Measurements from ENCODE around the gene GCLC.

GCLC gene

DNA sequence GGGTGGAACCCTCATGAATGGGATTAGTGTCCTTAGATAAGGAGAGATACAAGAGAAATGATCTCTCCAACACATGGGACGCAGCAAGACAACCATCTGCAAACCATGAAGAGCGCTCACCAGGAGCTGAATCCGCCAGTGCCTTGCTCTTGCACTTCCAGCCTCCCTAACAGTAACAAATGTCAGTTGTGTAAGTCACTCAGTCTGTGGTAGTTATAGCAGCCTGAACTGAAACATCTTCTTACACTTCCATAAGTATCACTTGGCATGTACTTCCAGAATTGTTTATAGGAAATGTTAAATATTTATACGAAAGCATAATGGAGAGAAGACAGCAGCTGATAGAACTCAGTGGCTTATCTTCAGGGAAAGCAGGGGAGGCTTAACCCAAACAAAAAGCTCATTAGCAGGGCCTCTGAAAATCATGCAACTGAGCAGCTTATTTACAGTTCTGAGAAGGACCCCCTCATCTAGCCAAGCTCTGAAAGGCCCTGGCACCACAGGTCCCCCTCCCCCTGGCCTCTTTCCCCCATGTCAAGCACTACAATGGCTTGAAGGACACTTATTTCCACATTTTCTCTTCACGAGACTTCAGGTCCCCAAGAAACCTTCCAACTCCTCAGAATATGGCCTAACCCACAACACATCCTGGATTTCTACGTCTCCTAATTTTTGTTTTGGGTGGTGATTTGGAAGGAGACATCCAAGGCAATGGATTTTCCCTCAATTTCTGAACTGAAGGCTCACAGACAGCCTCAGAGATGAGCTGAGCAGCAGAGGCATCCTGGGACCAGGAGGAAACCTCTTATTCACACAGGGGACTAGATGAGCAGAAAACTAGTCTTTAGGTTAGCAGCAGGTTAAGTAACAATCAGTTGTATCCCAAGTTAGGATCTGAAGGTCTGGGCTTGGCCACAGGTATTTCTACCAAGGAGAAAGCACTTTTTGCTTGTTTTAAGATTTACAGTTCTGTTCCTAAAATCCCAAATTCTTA, 49.1 kb downstream of the GCLC start:
- peak overlapping the region in 1 of 2 experiments; percentile 7 for H3K4ac ChIP-seq (ENCODE audit: low read depth in 1 of 2, low read length in 2 of 2)
- WGBS: 34% methylated on average over 4 of the region's 6 CpGs
- peak overlapping the region; percentile 80 for H2BK12ac ChIP-seq (ENCODE audit: low read length in 2 of 2)
- no peak overlapping the region for H2BK15ac ChIP-seq (ENCODE audit: low read depth, poor library complexity, severe bottlenecking)
- no peak overlapping the region for H4K91ac ChIP-seq (ENCODE audit: low read length)
- H3K9ac ChIP-seq (ENCODE audit: low read length): no peak overlapping the region
- no peak overlapping the region for H3K14ac ChIP-seq (ENCODE audit: low read length in 2 of 2)
- H2AFZ ChIP-seq (ENCODE audit: low read depth, low read length): no peak overlapping the region
- peak overlapping the region; percentile 92 for H3K27ac ChIP-seq (ENCODE audit: low read length, poor library complexity, severe bottlenecking)
- no peak overlapping the region for H3K4me2 ChIP-seq (ENCODE audit: low read length, poor library complexity, severe bottlenecking)
- H3K4me1 ChIP-seq (ENCODE audit: control insufficient read depth, insufficient read depth, low read depth, low read length): peaks cover 4% of the 10 kb centered on the region
- peak; percentile 85 for DNase-seq
- H3K27me3 ChIP-seq (ENCODE audit: control insufficient read depth in 1 of 2, insufficient read depth in 1 of 2, low read length in 2 of 2): no peaks in the 10 kb centered on the region
- H3K23ac ChIP-seq (ENCODE audit: low read length in 2 of 2): no peak overlapping the region
- H3K79me1 ChIP-seq (replicated peaks; ENCODE audit: low read length, poor library complexity, severe bottlenecking): no peaks in the 10 kb centered on the region
- no peak overlapping the region for H3K4me3 ChIP-seq (ENCODE audit: insufficient read depth in 1 of 2, low read depth in 1 of 2, low read length in 2 of 2)
- no peak overlapping the region for H4K8ac ChIP-seq (ENCODE audit: low read length)
- peaks cover 8 to 25% of the 10 kb centered on the region in 2 experiments for H3K36me3 ChIP-seq (ENCODE audit: control insufficient read depth in 1 of 2, insufficient read depth in 2 of 2, low read depth in 1 of 2, low read length in 2 of 2)
- peak overlapping the region in 1 of 2 experiments; percentile 11 for H3K18ac ChIP-seq (ENCODE audit: low read depth in 1 of 2, low read length in 2 of 2)
- no peak overlapping the region for H2BK120ac ChIP-seq (ENCODE audit: low read depth, low read length)
- H2BK5ac ChIP-seq (ENCODE audit: low read depth, low read length, poor library complexity, severe bottlenecking): no peak overlapping the region
- H2AK5ac ChIP-seq (ENCODE audit: low read length, severe bottlenecking): peak overlapping the region; percentile 86
- H3K9me3 ChIP-seq (ENCODE audit: control insufficient read depth, low read length): no peaks in the 10 kb centered on the region

DNA sequence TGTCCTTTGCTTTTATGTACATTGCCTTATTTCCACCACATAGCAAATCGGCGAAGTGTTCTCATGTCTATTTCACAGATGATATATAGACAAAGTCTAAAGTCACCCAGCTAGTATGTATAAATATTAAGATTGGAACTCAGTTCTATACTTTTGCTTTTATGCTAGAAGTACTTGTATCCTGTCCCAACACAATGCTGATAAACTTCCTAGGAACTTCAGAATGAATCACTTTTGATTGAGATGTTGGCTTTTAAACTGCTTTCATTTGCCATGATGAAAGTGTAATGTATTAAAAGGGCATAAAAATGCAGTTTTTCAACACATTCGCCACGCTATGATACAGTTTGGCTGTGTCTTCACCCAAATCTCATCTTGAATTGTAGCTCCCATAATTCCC, 50.8 kb downstream of the GCLC start:
- H3K9me3 ChIP-seq (ENCODE audit: control insufficient read depth, low read length): no peaks in the 10 kb centered on the region

DNA sequence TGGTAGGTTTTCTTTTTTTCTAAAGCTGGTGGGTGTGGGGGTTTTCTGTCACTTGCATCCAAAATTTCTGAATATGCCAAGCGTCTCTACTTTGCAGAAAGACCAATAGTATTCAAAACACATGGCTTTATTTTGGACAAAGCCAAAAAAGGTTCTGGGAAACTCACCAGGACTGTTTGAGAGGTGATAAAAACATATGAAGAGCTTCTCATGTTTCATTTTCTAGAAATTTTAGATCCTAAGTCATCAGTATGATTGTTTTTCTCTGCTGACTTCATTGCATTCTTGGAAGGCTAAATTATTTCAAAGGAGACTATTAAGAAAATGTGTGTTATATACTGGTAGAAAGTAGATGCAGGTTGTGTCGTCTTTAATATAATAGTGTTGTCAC, 51.3 kb downstream of the GCLC start:
- no peak overlapping the region for H3K4ac ChIP-seq (ENCODE audit: low read depth in 1 of 2, low read length in 2 of 2)
- no peak overlapping the region for H2BK120ac ChIP-seq (ENCODE audit: low read depth, low read length)
- peaks cover 0 to 6% of the 10 kb centered on the region in 2 experiments for H3K36me3 ChIP-seq (ENCODE audit: control insufficient read depth in 1 of 2, insufficient read depth in 2 of 2, low read depth in 1 of 2, low read length in 2 of 2)
- peak overlapping the region; percentile 46 for H3K27ac ChIP-seq (ENCODE audit: low read length, poor library complexity, severe bottlenecking)
- no peak overlapping the region for H2BK12ac ChIP-seq (ENCODE audit: low read length in 2 of 2)
- H4K91ac ChIP-seq (ENCODE audit: low read length): no peak overlapping the region
- H3K14ac ChIP-seq (ENCODE audit: low read length in 2 of 2): no peak overlapping the region
- H2AFZ ChIP-seq (ENCODE audit: low read depth, low read length): no peak overlapping the region
- no peak overlapping the region for H2BK15ac ChIP-seq (ENCODE audit: low read depth, poor library complexity, severe bottlenecking)
- H4K8ac ChIP-seq (ENCODE audit: low read length): no peak overlapping the region
- no peak overlapping the region for H3K23ac ChIP-seq (ENCODE audit: low read length in 2 of 2)
- H3K4me3 ChIP-seq (ENCODE audit: insufficient read depth in 1 of 2, low read depth in 1 of 2, low read length in 2 of 2): peak overlapping the region in 1 of 2 experiments; percentile 71
- 91% methylated on average over 1 of the region's 2 CpGs for WGBS
- peak overlapping the region; percentile 61 for H3K4me2 ChIP-seq (ENCODE audit: low read length, poor library complexity, severe bottlenecking)
- H3K9me3 ChIP-seq (ENCODE audit: control insufficient read depth, low read length): no peaks in the 10 kb centered on the region
- no peaks in the 10 kb centered on the region for H3K79me1 ChIP-seq (replicated peaks; ENCODE audit: low read length, poor library complexity, severe bottlenecking)
- peak; percentile 4 for DNase-seq
- H3K27me3 ChIP-seq (ENCODE audit: control insufficient read depth in 1 of 2, insufficient read depth in 1 of 2, low read length in 2 of 2): no peaks in the 10 kb centered on the region
- no peak overlapping the region for H3K18ac ChIP-seq (ENCODE audit: low read depth in 1 of 2, low read length in 2 of 2)
- peak overlapping the region; percentile 80 for H3K9ac ChIP-seq (ENCODE audit: low read length)
- no peak overlapping the region for H2BK5ac ChIP-seq (ENCODE audit: low read depth, low read length, poor library complexity, severe bottlenecking)
- no peak overlapping the region for H2AK5ac ChIP-seq (ENCODE audit: low read length, severe bottlenecking)
- peaks cover 4% of the 10 kb centered on the region for H3K4me1 ChIP-seq (ENCODE audit: control insufficient read depth, insufficient read depth, low read depth, low read length)

More for the DNA sequence above, 50.8 kb downstream of the GCLC start:
- H3K14ac ChIP-seq (ENCODE audit: low read length in 2 of 2): no peak overlapping the region
- no peak overlapping the region for H4K91ac ChIP-seq (ENCODE audit: low read length)
- H3K79me1 ChIP-seq (replicated peaks; ENCODE audit: low read length, poor library complexity, severe bottlenecking): no peaks in the 10 kb centered on the region
- H3K4me2 ChIP-seq (ENCODE audit: low read length, poor library complexity, severe bottlenecking): no peak overlapping the region
- H3K23ac ChIP-seq (ENCODE audit: low read length in 2 of 2): no peak overlapping the region
- H3K4me1 ChIP-seq (ENCODE audit: control insufficient read depth, insufficient read depth, low read depth, low read length): peaks cover 4% of the 10 kb centered on the region
- H3K4ac ChIP-seq (ENCODE audit: low read depth in 1 of 2, low read length in 2 of 2): no peak overlapping the region
- H2BK15ac ChIP-seq (ENCODE audit: low read depth, poor library complexity, severe bottlenecking): no peak overlapping the region
- no peak overlapping the region for H2BK5ac ChIP-seq (ENCODE audit: low read depth, low read length, poor library complexity, severe bottlenecking)
- no peaks in the 10 kb centered on the region for H3K27me3 ChIP-seq (ENCODE audit: control insufficient read depth in 1 of 2, insufficient read depth in 1 of 2, low read length in 2 of 2)
- H3K4me3 ChIP-seq (ENCODE audit: insufficient read depth in 1 of 2, low read depth in 1 of 2, low read length in 2 of 2): peak overlapping the region in 1 of 2 experiments; percentile 42
- no peak overlapping the region for H3K27ac ChIP-seq (ENCODE audit: low read length, poor library complexity, severe bottlenecking)
- no peak overlapping the region for H2BK12ac ChIP-seq (ENCODE audit: low read length in 2 of 2)
- peaks cover 2 to 8% of the 10 kb centered on the region in 2 experiments for H3K36me3 ChIP-seq (ENCODE audit: control insufficient read depth in 1 of 2, insufficient read depth in 2 of 2, low read depth in 1 of 2, low read length in 2 of 2)
- H2AFZ ChIP-seq (ENCODE audit: low read depth, low read length): no peak overlapping the region
- H2AK5ac ChIP-seq (ENCODE audit: low read length, severe bottlenecking): no peak overlapping the region
- peak overlapping the region in 1 of 2 experiments; percentile 85 for H3K18ac ChIP-seq (ENCODE audit: low read depth in 1 of 2, low read length in 2 of 2)
- peak overlapping the region; percentile 80 for H3K9ac ChIP-seq (ENCODE audit: low read length)
- no peak overlapping the region for H4K8ac ChIP-seq (ENCODE audit: low read length)
- WGBS: 100% methylated on average over 2 of the region's 4 CpGs
- H2BK120ac ChIP-seq (ENCODE audit: low read depth, low read length): no peak overlapping the region
- peak; percentile 38 for DNase-seq

Data from mesenchymal stem cell (in vitro differentiated cells and primary cell).